Peyer's patch (tissue), 4 donors: Measurements from ENCODE around the gene SLC22A23. TPM values are rescaled to one million over a fixed set of nuclear protein-coding genes. Genes with fewer than 3 reads are reported as not detected.

Experiments used
- DNase-seq, 3 donors: peaks; one replicate each; pipeline ENCODE4 v3.0.0-alpha.2; 2017 to 2019
- H3K27ac ChIP-seq, 4 donors: fragments of 200-600 bp; sonication (generic); one replicate each; pipeline ENCODE4 v1.5.1; 2016 to 2019
- H3K27me3 ChIP-seq, 2 donors: fragments of 200-600 bp; sonication (generic); one replicate each; pipeline ENCODE4 v1.5.1; 2019
- H3K36me3 ChIP-seq, 3 donors: fragments of 200-600 bp; sonication (generic); one replicate each; pipeline ENCODE4 v1.5.1; 2016 to 2019
- H3K4me1 ChIP-seq, 4 donors: fragments of 200-600 bp; sonication (generic); one replicate each; pipeline ENCODE4 v1.5.1; 2016 to 2019
- H3K4me3 ChIP-seq, 4 donors: fragments of 200-600 bp; sonication (generic); 1 replicate in 3 of 4; 2 replicates in 1 of 4; pipeline ENCODE4 v1.5.1; 2016 to 2019; ENCODE audit warnings: mild to moderate bottlenecking in 1 of 4
- H3K9me3 ChIP-seq, 4 donors: fragments of 200-600 bp; sonication (generic); one replicate each; pipeline ENCODE4 v1.5.1; 2016 to 2019; ENCODE audit warnings: mild to moderate bottlenecking in 1 of 4
- POLR2A ChIP-seq, 2 donors: fragments of 450-650 bp; IDR thresholded peaks; one replicate each; pipeline ENCODE4 v1.5.1; 2017; ENCODE audit warnings: antibody characterized with exemption in 2 of 2, mild to moderate bottlenecking in 2 of 2, moderate library complexity in 2 of 2
- total RNA-seq, 4 donors: library from RNA; depleted of rRNA; stranded (reverse); fragments of >200 nt; gene quantifications; one replicate each; pipeline ENCODE4 v1.1.0, GENCODE V29; 2016
- TF ChIP-seq, protein P1 (sequence below), 6 experiments: fragments of 450-650 bp in 4 of 6; fragments of 200-600 bp in 2 of 6; sonication (generic) in 1 of 6; IDR thresholded peaks; one replicate each; pipeline ENCODE4 v1.5.1; 2017 to 2019; ENCODE audit warnings: antibody characterized with exemption in 6 of 6, mild to moderate bottlenecking in 3 of 6, moderate library complexity in 1 of 6

Gene SLC22A23
- total RNA-seq, 4 donors from 2014 or later: 22.3 to 145 (median 91.6) TPM

DNA sequence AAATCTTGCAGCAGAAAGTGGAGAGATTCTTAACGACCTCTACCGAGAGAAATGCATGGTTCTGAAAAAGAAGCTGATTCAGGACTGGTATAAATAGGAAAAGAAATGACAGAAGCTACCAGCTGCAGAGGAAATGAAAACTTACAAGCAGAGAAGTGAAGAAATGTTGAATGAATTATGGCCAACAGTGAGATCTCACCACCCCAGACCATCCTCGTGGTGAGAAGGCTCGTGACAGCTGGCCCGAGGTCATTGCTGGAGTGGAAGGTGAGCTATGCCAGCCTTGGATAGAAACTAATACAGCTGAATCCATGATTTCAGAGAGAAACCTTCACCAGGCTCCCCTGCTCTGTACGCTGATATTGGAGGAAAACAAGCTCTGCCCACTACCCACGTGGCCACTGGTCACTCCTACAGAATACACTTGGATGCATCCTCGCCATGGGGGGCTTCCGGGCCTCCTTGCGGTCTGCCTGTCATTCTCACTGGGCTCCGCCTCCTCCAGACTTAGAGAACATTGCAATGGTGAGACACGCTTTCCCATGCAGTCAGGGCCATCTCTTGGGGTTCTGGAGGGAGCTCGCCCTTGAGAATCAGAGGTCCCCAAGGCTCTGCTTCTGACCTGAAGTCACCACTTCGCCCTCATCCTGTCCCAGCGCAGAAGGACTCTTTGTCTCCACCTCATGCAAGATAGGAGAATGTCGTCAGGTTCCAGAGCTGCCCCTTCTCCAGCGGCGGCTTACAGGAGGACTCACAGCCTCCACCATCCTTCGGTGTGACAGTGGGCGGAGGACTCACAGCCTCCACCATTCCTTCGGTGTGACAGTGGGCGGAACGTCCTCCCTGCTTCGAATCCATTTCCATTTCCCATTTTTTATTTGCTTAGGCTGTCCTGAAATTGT is 218.8 kb downstream of the SLC22A23 start:
- Histone ChIP-seq H3K36me3 (no peaks in the 10 kb centered on the region), H3K4me1 (no peaks in the 10 kb centered on the region), H3K27ac (no peak overlapping the region), H3K9me3 (no peaks in the 10 kb centered on the region), H3K4me3 (no peak overlapping the region), H3K27me3 (no peaks in the 10 kb centered on the region)
- DNase-seq: no peak
- TF ChIP-seq, protein P1, sequence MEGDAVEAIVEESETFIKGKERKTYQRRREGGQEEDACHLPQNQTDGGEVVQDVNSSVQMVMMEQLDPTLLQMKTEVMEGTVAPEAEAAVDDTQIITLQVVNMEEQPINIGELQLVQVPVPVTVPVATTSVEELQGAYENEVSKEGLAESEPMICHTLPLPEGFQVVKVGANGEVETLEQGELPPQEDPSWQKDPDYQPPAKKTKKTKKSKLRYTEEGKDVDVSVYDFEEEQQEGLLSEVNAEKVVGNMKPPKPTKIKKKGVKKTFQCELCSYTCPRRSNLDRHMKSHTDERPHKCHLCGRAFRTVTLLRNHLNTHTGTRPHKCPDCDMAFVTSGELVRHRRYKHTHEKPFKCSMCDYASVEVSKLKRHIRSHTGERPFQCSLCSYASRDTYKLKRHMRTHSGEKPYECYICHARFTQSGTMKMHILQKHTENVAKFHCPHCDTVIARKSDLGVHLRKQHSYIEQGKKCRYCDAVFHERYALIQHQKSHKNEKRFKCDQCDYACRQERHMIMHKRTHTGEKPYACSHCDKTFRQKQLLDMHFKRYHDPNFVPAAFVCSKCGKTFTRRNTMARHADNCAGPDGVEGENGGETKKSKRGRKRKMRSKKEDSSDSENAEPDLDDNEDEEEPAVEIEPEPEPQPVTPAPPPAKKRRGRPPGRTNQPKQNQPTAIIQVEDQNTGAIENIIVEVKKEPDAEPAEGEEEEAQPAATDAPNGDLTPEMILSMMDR (IDR thresholded peaks at IDR 0.05): no peak
- no peak for TF ChIP-seq POLR2A (IDR thresholded peaks at IDR 0.05)

- no peak overlapping the region for H3K4me3 ChIP-seq
- no peaks in the 10 kb centered on the region for H3K27me3 ChIP-seq
- H3K4me1 ChIP-seq: peaks cover 0 to 13% (median 9%) of the 10 kb centered on the region in 4 donors
- no peak for DNase-seq
- H3K36me3 ChIP-seq: no peaks in the 10 kb centered on the region
- TF ChIP-seq, protein P1 (IDR thresholded peaks at IDR 0.05): no peak
- TF ChIP-seq POLR2A (IDR thresholded peaks at IDR 0.05): no peak
- no peaks in the 10 kb centered on the region for H3K9me3 ChIP-seq
- H3K27ac ChIP-seq: no peak overlapping the region
Observed at GRCh38 chr6:3236005-3236404, 220.8 kb downstream of the SLC22A23 start.

DNA sequence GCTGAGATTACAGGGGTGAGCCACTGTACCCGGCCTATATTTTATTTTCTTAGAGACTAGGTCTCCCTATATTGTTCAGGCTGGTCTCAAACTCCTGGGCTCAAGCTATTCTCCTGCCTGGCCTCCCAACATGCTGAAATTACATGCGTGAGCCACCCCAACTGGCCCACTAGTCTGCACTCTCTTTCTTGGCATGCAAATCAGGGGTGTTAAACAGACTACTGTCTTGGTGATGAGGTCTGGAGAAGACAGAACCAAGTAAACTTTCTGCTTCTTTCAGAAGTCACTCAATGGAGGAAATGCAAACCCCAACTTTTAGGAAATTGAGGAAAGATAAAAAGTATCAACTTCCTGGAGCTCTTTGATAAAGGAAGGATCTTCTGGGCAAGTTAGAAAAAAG is 221.4 kb downstream of the SLC22A23 start:
- Histone ChIP-seq H3K4me3 (no peak overlapping the region), H3K27me3 (peaks cover 0 to 4% of the 10 kb centered on the region in 2 donors), H3K27ac (no peak overlapping the region), H3K36me3 (no peaks in the 10 kb centered on the region), H3K9me3 (no peaks in the 10 kb centered on the region), H3K4me1 (peaks cover 0 to 14% (median 9%) of the 10 kb centered on the region in 4 donors)
- TF ChIP-seq, protein P1 (IDR thresholded peaks at IDR 0.05): no peak
- no peak for TF ChIP-seq POLR2A (IDR thresholded peaks at IDR 0.05)
- no peak for DNase-seq

- no peak for DNase-seq
- H3K27ac ChIP-seq: no peak overlapping the region
- H3K4me1 ChIP-seq: peaks cover 0 to 26% (median 21%) of the 10 kb centered on the region in 4 donors
- no peaks in the 10 kb centered on the region for H3K9me3 ChIP-seq
- H3K36me3 ChIP-seq: no peaks in the 10 kb centered on the region
- TF ChIP-seq POLR2A (IDR thresholded peaks at IDR 0.05): no peak
- TF ChIP-seq, protein P1 (IDR thresholded peaks at IDR 0.05): no peak
- peaks cover 0 to 19% of the 10 kb centered on the region in 2 donors for H3K27me3 ChIP-seq
- H3K4me3 ChIP-seq: no peak overlapping the region
Observed at GRCh38 chr6:3233904-3234303, 222.9 kb downstream of the SLC22A23 start.

- no peak for TF ChIP-seq POLR2A (IDR thresholded peaks at IDR 0.05)
- no peak overlapping the region for H3K4me3 ChIP-seq
- DNase-seq: no peak
- H3K4me1 ChIP-seq: peaks cover 0 to 32% (median 26%) of the 10 kb centered on the region in 4 donors
- H3K36me3 ChIP-seq: no peaks in the 10 kb centered on the region
- H3K9me3 ChIP-seq: no peaks in the 10 kb centered on the region
- H3K27me3 ChIP-seq: peaks cover 0 to 24% of the 10 kb centered on the region in 2 donors
- no peak overlapping the region for H3K27ac ChIP-seq
Observed at GRCh38 chr6:3233321-3233720, 223.5 kb downstream of the SLC22A23 start.
